Liver (tissue), 2 donors: Measurements from ENCODE around the gene SLAIN1.

Experiments
- EGR1 ChIP-seq, 2 donors: IDR thresholded peaks; 2 replicates each; pipeline ENCODE4 v1.6.1; 2016 to 2018; ENCODE audit warnings: antibody characterized with exemption in 2 of 2, low read depth in 2 of 2
- FOXA1 ChIP-seq: IDR thresholded peaks from 2 replicates; pipeline ENCODE4 v1.6.1; 2016; ENCODE audit warnings: antibody characterized with exemption
- TF ChIP-seq, protein P1 (sequence below): IDR thresholded peaks from 2 replicates; pipeline ENCODE4 v1.6.1; 2016; ENCODE audit warnings: antibody characterized with exemption
- donor health status: healthy.

DNA sequence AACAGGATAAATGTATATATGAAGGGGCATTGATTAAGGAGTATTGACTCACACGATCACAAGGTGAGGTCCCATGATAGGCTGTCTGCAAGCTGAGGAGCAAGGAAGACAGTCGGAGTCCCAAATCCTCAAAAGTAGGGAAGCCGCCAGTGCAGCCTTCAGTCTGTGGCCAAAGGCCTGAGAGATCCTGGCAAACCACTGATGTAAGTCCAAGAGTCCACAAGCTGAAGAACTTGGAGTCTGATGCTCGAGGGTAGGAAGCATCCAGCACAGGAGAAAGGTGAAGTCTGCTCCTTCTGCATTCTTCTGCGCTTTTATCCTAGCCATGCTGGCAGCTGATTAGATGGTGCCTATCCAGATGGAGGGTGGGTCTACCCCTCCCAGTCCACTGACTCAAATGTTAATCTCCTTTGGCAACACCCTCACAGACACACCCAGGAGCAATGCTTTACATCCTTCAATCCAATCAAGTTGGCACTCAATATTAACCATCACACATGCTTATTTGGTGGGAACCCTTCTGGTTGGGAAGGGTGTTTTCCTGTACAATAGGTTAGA, 55.1 kb downstream of the SLAIN1 start:
- TF ChIP-seq EGR1 (IDR thresholded peaks at IDR 0.05; ENCODE audit: low read depth in 2 of 2) (no peak), FOXA1 (no peak)
- TF ChIP-seq, protein P1, sequence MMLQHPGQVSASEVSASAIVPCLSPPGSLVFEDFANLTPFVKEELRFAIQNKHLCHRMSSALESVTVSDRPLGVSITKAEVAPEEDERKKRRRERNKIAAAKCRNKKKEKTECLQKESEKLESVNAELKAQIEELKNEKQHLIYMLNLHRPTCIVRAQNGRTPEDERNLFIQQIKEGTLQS = no peak
